ENCODE results near the gene RCAN1.

The RCAN1 gene

DNA sequence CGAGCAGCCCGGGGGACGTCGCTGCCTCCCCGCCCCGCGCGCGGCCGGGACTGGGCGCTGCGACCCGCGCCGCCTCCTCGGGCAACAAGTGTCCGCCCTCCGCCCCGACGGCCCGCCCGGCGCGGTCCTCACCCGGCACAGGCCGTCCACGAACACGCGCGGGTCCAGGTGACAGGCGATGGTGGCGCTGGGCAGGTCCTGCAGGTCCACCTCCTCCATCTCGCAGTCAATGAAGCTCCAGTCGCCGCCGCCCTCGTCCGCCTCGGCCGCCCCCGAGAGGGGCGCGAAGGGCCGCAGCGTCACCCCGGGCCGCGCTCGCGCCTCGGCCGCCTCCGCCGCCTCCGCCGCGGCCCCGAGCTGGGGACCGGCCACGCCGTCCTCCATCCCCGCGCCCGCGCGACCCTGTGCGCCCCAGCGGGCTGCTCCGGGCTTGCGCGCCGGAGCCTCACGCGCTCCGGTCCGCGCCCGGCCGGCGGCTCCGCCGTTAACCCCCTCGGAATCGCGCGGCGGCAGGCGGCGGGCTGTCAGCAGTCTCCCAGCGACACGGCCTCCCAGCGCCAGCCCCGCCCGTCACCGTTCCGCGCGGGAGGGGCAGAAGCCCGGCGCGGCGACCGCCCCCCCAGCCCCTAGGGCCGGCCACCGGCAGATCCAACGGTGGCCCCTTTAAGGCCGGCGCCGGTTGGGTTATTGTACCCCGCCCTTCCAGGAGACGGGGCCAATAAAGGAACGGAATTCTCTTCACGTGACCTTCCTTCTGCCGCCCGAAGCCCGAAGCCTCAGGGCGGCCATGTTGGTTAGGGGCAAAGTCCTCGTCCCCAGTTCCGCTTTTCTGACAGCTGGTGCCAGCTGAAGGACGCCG, at the start of gene RCAN1:
Gene RCAN1 (minus strand): TSS at position 486 of the 859 bp plus-strand sequence. CDS start 102 bp downstream, at position 384.
- DNase-seq: peak; percentile 95

DNA sequence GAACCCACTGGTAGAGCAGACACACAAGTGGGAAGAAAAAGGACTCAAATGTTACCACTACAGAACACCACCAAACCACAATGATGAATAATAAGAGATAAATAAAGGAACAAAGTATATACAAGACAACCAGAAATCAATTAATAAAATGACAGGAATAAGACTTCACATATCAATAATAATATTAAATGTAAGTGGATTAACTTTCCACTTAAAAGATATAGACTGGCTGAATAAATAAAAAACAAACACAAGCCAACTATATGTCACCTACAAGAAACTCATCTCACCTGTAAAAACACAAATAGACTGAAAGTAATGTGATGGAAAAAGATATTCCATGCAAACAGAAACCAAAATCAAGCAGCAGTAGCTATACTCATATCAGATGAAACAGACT, 46.9 kb upstream of the RCAN1 start:
- DNase-seq: no peak

DNA sequence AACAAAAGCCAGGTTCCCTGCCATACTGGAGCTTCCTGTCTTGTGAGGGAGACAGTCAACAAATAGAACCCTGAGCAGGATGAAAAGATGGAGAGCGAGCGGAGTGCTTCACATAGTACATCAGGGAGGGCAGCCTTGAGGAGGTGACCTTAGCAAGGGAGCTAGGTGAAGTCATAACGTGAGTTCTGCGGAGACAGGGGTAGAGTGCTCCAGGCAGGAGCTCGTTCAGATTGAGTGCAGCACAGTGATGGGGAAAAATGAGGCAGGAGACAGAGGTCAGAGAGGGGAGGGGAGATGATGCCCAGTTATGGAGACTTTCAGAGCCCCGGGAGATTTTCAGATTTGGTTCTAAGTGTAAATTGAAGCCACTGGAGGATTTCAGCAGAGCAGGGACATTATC, 38.6 kb upstream of the RCAN1 start:
- no peak for DNase-seq

DNA sequence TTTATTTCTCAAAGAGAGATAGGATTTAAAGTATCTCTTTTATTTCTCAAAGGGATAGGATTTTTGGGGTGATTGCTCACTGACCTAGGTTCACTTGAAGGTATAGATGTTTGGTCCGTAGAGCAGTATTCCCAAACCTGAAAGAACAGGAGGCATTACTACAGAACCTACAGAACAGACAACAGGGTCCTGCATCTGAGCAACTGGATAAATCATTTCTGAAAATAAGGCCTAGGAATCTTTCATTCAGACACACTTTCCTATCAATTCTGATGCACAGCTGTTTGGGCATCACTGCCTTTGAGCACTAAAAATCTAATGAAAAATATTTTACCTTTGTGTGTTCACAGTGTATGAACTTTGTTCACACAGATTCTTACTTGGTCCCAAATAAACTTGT, 36.7 kb upstream of the RCAN1 start:
- no peak for DNase-seq

DNA sequence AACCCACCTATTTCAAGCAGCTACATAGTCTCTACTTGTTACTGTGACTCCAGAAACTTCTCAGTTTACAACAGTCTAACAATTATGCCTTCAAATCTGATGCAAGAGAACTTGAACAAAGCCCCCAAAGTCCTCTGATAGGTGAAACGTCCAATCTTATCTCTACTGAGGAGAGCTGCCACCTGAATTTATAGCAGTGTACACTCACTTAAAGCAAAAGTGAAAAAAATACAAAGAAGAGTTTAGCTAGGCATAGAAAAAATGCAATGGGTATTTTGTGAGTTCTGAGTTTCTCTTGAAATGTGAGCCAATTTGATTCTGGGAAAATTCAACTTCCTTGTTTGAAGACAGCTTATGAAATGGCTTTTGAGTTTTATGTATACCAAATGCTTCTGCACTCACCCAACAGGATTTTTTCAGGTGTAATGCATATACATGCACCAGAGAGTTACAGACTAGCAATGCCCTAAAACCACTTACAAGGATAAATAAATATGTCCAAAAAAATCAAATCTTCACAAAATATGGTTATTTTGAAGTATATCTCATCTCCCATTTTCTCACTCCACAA, 36.0 kb upstream of the RCAN1 start:
- no peak for DNase-seq

DNA sequence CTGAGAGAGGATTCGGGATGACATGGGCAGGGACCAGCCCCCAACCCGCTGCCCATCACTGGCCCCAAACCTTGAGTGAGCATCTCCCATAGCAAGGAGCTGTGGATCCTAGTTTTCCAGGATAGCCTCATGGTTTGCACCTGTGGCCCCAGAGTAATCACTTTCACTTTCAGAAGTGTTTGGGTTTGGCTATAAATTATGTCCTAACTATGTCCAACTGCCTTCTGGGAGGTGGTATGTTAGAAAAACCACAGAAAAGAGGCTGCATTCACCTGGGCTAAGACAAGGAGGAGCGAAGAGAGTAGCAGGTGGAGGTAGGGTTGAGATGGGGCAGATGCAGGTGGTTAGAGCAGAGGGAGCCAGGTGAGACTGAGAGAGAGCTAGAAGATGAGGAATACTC, 34.5 kb upstream of the RCAN1 start:
- DNase-seq: no peak

DNA sequence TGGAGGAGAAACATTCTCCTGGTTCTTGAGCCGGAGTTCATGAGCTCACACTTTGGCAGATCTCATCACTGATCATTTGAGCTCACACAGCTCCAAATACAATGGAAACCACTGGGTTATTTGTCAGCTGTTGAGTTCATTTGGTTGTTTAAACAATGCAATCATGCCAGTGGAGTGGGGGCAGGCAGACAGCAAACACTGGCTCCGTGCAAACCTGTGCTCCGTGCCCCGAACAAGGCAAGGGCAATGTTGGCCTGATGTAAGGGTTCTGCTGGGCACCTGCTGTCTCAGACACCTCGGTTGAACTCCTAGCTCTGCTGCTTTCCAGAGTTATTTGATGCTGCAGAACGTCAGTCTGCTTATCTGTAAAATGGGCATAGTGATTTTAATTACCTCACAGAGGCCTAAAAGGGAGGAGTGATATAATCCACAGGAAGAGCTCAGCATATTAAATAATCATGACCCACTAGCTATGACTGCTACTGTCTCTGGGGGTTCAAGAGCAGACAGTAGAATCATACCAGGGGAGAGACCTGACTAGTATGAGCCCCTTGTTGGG, 33.9 kb upstream of the RCAN1 start:
- no peak for DNase-seq

DNA sequence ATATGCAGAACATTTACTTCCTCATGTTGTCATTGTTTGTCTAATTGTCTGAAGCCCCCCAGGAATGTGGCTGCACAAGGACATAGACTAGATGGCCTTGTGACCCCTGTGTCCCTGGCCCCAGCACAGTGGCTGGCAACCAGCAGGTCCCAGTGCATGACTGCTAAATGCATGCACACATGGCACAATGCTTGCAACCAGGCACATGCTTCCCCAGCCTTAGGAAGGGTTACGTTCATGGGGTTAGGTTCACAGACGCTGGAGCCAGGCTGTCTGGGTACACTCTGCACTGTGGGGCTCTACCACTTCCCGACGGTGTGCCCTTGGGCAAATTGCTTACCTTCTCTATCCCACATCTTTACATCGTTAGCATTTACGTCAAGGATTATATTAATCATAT, 32.6 kb upstream of the RCAN1 start:
- DNase-seq: no peak

DNA sequence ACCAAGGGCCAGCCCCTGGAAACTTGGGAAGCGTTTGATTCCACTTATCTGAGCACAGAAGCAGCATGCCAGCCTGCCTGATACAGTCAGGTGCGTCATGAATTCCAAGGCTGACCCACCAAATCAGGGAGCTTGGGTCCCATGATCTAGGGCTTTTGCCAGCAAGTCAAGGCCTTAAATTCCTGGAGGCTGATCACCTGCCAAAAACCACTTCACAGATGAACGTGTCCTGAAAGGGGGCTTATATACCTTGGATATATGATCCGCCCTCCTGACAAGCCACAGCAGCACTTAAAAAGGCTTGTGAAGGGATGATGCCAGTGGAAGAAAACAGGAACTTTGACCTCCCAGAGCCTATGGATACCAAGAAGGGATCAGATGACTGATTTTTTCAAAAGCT, 29.9 kb upstream of the RCAN1 start:
- DNase-seq: no peak

DNA sequence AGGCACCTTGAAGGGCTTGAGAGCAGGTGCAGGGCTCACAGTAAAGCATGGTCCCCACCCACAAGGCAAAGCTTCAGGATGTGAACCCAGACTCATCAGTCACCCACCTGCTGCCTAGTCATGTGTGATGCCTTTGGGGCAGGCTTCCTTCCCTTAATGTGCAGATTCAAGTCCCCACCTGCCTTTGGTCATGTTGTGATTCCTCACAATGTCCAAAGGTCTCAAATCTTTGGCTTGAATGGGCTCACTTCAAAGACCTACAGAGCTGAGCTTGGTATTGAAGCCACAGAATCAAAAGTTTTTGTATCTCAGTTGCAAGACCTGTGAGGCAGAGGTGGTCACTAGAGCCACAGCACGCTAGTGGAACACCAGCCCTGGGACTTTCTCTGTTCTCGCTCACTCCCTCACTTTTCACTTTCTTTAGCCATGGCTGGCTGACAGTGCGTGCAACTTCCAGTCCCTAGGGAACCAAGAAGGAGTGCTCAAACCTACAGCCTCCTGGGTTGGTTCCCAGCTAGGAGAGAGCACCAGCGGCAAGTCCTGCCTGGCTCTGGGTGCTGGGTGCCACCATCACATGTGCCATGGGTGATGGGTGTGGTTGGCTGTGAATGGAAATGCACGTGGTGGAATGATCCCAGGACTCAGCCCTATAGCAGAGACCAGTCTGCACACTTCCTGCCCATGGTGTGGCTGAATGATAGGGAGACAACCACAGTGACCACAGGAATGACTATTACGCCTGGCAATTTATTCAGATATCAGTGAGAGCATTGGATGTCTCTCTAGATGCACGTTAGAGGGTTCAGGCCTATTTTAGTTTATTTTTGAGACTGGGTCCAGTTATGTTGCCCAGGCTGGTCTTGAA, 27.5 kb upstream of the RCAN1 start:
- no peak for DNase-seq

DNA sequence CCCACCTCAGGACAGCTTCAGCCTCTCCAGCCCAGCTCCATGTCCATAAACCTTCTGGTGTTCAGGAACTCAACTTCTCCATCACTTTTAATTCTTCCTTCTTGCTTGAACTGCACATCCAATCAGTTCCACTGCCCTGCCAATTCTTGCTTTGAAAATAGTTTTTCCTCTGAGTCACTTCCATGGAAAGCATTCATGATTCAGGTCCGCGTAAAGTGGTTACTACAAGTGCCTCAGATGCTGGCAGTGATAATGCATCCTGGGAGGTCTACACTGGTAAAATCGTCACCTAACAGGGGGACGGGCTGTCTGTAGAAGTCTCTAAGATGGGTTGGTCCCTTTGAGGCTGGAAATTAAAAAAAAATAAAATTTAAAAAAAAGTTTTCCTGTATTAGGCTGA, 25.9 kb upstream of the RCAN1 start:
- DNase-seq: no peak

DNA sequence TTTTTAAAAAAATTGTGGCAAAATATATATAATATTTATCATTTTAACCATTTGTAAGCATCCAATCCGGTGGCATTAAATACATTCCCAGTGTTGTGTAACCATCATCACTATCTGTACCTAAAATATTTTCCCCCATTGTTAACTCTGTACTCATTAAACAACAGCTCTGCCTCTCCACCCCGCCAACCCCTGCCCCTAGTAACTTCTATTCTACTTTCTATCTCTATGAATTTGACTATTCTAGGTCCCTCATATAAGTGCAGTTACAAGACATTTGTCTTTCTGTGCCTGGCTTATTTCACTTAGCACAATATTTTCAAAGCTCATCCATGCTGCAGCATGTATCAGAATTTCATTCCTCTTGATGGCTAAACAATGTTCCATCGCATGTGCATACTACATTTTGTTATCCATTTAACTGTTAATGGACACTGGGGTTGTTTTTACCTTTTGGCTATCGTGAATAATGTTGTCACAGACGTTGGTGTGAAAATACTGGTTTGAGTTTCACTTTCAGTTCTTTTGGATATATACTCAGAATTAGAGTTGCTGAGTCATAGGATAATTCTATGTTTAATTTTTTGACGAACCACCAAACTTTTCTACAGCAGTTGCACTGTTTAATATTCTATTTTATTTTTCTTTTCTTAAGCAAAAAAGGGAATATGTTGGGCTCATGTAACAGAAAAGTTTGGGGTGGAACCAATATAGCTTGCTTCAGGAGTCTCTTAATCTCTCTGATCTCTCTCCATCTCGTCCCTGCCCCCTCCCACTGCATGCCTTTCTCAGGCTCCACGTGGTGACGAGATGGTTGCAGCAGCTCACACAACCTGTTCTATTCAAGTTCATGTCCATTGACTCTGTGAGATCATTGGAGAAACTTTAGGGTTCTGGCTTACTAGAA, 25.2 kb upstream of the RCAN1 start:
- no peak for DNase-seq

DNA sequence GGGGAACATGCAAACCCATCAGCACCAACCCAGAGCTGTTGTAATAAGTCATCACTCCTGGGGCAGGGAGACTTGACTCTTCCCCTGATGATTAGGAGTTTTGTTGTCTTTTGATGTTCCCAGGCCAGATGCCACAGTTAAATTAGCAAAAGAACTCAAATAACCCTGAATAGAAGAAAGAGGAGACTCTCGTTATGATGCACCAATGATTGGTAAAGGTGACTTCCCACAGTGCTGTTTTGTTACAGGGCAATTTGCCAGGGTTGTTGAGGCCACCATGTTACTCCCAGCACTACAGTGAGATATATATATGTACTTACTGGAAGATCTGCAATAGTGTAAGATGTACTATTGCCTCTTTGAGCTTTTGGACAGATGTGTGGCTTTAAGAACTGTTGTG, 24.3 kb upstream of the RCAN1 start:
- DNase-seq: no peak

DNA sequence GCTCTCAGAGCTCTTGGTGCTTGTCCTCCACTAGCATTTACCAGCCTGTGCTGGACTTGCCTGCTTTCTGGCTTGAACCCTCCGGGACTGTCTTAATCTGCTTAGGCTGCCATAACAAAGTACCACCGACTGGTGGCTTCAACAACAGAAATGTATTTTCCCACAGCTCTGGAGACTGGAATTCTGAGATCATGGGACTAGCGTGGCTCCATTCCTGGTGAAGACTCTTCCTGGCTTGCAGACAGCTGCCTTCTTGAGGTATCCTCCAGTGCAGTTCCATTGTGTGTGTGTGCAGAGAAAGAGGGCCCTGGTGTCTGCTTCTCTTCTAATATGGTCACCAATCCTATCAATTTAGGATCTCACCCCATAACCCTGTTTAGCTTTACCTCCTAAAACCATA, 22.0 kb upstream of the RCAN1 start:
- DNase-seq: no peak

DNA sequence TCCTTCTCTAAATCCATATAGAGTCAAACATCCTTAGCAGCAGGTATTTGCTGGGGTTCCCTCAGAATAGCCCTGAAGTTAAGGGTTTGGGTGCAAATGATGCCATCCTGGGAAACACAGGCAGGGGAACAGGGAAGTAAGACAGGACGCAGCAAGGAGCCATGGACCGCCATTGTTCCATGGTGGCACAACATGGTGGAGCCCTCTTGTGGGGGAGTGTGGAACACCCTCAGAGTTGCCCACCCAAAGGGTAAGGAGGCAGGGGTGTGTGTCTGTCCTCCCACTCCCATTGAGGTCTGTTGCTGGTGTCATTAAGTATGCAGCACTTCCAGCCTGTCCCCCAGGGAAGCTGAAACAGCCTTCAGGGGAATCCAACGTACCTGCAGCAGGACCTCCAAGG, 20.4 kb upstream of the RCAN1 start:
- DNase-seq: no peak

DNA sequence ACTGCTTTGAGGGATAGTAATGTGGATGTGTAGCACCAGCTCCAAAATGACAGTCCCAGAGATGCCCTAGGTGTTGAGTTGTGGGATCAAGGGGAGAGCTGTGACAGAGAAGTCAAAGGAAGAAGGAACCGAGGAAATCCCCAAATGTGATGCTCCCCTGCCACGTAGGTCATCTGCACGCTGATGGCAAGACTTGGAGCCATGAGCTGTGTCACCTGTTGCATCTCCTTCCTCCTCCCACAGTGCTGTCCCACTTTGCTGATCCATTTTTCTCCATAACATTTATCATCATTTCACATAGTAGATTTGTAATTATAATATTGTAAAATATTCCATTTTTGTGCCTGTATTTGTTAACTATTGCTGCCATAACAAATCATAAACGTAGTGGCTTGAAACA, 17.6 kb upstream of the RCAN1 start:
- no peak for DNase-seq

DNA sequence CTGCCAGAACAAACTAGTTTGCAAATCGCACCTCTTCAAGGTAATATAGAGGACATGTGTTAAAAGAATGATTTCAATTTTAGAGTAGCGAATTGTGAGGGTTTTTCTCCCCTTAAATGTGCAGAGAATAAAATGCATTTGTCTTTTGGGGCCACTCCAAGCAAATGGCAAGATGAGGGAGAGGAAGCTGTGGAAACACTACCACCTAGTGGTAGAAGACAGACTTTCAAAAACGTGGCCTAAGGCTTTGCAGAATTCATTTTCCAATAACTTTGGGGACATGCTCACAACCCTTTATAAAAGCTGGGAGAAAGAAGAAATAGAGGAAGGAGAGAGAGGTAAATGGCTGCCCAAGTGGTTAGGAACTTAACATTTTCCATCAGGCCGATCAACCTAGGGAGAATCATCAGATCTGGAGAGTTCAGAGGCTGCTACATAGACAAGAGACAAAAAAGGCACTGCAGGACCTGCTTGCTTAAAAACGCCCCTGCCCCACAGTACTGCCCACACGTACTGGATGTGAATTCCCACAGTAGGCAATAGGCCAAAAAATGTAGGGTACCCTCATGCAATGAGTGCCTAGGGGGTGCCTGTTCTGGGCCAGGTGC, 15.7 kb upstream of the RCAN1 start:
- DNase-seq: peak; percentile 33

DNA sequence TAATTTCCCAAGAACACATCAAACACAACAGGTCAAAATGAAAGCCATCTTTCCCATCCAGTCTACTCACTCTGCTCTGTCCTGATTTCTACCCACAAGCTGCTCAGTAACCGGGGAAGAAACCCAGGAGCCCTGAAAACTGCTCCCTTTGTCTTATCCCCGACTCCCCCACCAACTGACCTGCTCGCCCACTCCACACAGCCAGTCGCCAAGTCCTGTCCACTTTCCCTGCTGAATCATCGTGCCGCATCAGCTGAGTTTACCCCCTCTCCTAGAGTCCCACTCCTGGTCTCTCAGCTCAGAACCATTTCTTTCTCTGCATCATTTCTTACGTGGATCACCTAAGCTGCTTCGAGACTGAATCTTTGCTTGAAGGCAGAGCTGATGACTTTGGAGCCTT, 11.2 kb upstream of the RCAN1 start:
- no peak for DNase-seq

DNA sequence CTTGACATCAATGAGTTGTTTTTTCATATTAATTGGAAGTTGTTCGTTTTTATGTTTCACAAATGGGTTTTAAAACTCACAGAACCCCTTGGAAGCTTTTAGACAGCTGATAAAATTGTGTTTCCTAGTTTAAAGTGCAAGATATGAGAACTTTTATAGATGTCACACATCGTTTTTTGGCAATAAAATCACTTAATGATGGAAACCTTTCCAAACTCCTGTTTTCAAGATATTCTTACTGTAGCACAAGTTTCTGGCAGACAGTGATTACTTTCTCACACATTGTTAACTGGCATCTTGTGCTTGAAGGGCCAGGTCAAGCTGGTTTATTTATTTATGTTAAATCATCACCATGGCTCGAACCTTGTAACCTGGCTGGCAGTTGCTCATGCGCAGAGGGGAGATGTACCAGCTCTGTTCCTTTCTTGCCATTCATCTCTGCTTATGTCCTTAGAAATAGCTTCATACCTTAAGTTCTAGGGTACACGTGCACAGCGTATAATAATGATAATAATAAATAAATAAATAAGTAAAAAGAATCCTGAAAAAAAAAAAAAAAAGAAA, 10.2 kb upstream of the RCAN1 start:
- DNase-seq: no peak

DNA sequence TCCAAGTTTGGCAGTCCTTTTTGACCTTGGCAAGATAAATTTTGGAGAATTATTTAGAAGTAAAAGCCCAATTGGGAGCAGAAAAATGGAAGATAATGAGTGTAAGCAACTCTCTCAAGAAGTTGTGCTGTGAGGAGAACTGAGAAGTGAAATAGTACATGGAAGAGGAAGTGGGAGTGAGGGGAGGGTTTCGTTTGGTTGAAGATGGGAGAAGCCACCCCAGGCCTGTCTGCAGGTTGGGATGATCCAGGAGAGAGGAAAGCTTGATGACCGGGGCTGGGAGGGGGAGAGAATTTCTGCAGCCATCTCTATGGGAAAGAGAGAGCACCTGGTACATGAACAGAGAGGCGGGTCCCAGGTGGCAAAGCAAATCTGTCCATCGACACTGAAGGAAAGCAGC, 8.6 kb upstream of the RCAN1 start:
- no peak for DNase-seq
